GM11168 (cell line): ENCODE data around the gene APH1B.
"Not testable (repeated sequence)": the region's sequence is repeated elsewhere in the genome, so short reads cannot be mapped to it uniquely, and the experiment has no call there.

ENCODE experiments used
- in situ Hi-C: fragments of 300-500 bp; cut with MboI; formaldehyde crosslinking; loops from one replicate; pipeline ENCODE4 v1.12.0; 2022; ENCODE audit warnings: low sequenced_read_pairs; ENCODE audit not compliant: unreplicated experiment

APH1B gene

GRCh38 chr15:63323798-63324563 is 46.6 kb downstream of the APH1B start:
- in situ Hi-C loops, result no loop called here

- in situ Hi-C loops, result no loop called here
Measured at GRCh38 chr15:63324770-63325169, 47.4 kb downstream of the APH1B start.

GRCh38 chr15:63327648-63328421 is 50.4 kb downstream of the APH1B start:
- in situ Hi-C loops, result no loop called here

GRCh38 chr15:63329567-63330350 is 52.4 kb downstream of the APH1B start:
- in situ Hi-C loops, result no loop called here

GRCh38 chr15:63330926-63331325 is 53.5 kb downstream of the APH1B start:
- in situ Hi-C loops, result no loop called here

- in situ Hi-C loops, result no loop called here
Measured at GRCh38 chr15:63331456-63331855, 54.1 kb downstream of the APH1B start.

GRCh38 chr15:63332367-63333124 is 55.1 kb downstream of the APH1B start:
- in situ Hi-C loops, result no loop called here

- in situ Hi-C loops, result no loop called here
Measured at GRCh38 chr15:63334821-63335220, 57.4 kb downstream of the APH1B start.

- in situ Hi-C loops, result no loop called here
Measured at GRCh38 chr15:63335543-63336240, 58.3 kb downstream of the APH1B start.

GRCh38 chr15:63337046-63337445 is 59.6 kb downstream of the APH1B start:
- in situ Hi-C loops, result no loop called here

GRCh38 chr15:63338170-63338569 is 60.8 kb downstream of the APH1B start:
- in situ Hi-C loops, result no loop called here

- in situ Hi-C loops, result no loop called here
Measured at GRCh38 chr15:63339006-63339766, 61.8 kb downstream of the APH1B start.

- in situ Hi-C loops, result no loop called here
Measured at GRCh38 chr15:63339836-63340235, 62.4 kb downstream of the APH1B start.

GRCh38 chr15:63340353-63340752 is 62.9 kb downstream of the APH1B start:
- in situ Hi-C loops, result no loop called here

GRCh38 chr15:63340878-63341277 is 63.5 kb downstream of the APH1B start:
- in situ Hi-C loops, result no loop called here

GRCh38 chr15:63341898-63342297 is 64.5 kb downstream of the APH1B start:
- in situ Hi-C loops, result no loop called here

- in situ Hi-C loops, result not testable (repeated sequence)
Measured at GRCh38 chr15:63342996-63343562, 65.7 kb downstream of the APH1B start.

GRCh38 chr15:63344731-63345390 is 67.5 kb downstream of the APH1B start:
- in situ Hi-C loops, result no loop called here
